Measurements from ENCODE around the gene CCL1.

CCL1 gene

GRCh38 chr17:34365340-34365739, 2.3 kb upstream of the CCL1 start:
- TF ChIP-seq, protein P1, sequence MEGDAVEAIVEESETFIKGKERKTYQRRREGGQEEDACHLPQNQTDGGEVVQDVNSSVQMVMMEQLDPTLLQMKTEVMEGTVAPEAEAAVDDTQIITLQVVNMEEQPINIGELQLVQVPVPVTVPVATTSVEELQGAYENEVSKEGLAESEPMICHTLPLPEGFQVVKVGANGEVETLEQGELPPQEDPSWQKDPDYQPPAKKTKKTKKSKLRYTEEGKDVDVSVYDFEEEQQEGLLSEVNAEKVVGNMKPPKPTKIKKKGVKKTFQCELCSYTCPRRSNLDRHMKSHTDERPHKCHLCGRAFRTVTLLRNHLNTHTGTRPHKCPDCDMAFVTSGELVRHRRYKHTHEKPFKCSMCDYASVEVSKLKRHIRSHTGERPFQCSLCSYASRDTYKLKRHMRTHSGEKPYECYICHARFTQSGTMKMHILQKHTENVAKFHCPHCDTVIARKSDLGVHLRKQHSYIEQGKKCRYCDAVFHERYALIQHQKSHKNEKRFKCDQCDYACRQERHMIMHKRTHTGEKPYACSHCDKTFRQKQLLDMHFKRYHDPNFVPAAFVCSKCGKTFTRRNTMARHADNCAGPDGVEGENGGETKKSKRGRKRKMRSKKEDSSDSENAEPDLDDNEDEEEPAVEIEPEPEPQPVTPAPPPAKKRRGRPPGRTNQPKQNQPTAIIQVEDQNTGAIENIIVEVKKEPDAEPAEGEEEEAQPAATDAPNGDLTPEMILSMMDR (IDR thresholded peaks at IDR 0.05; ENCODE audit: low read depth, low read length, missing control alignments) = no peak
- no peak for DNase-seq (ENCODE audit: extremely low read depth, low read depth)
- no peak overlapping the region for H3K4me3 ChIP-seq (replicated peaks; ENCODE audit: low read depth, low read length)

DNA sequence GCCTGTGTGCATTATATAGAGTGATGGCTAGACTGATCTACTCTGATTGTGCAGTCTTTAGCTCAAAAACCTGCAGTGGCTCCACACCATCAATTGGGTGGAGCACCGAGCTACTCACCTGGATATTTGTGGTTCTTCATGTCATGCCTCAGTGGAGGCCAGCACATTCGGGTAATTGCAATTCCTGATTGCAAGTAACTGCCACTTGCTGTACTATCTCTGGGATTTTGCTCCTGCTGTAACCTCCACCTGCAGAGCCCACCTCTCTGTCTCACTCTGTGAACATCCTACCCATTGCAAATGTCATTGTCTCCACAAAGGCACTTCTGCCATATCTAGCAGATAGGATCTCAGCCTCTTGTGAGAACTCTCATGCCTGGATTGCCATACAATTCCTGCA, 1.7 kb upstream of the CCL1 start:
- no peak overlapping the region for H3K4me3 ChIP-seq (replicated peaks; ENCODE audit: low read depth, low read length)
- TF ChIP-seq, protein P1 (IDR thresholded peaks at IDR 0.05; ENCODE audit: low read depth, low read length, missing control alignments) = no peak
- DNase-seq (ENCODE audit: extremely low read depth, low read depth) = no peak

- TF ChIP-seq, protein P1 (IDR thresholded peaks at IDR 0.05; ENCODE audit: low read depth, low read length, missing control alignments) = peak; percentile 100
- H3K4me3 ChIP-seq (replicated peaks; ENCODE audit: low read depth, low read length) = no peak overlapping the region
- peak; percentile 88 for DNase-seq (ENCODE audit: extremely low read depth, low read depth)
These were observed 1.5 kb downstream of the CCL1 start for GRCh38 chr17:34361478-34362061.

DNA sequence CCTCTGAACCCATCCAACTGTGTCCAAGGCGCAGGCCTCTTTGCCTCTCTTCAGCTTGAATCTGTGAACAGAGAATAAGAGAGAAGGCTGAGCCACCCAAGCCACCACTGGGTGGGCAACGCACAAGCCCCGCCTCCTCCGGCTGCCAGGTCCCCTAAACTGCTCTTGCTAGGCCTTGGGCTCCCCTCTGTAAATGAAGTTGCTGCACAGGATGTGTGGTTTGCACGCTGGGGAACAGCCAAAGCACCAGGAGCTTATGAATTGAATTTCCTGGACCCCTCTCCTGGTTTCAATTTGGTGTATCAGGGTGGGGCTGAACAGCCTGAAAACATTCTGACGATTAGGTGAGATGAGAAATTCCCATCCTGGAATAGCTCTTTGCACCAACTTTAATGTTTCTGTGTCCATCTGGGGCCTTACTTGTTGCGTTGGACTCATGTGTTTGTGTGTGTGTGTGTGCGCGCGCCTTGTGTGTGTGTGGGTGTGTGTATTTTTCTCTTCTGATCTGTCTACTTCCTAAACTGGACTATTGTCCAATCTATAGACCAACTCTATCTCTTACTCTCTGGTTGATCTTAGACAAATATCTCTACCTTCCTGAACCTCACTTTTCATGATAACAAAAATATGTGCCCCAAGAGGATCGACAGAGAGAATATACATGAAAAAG, 2.3 kb downstream of the CCL1 start:
- no peak for DNase-seq (ENCODE audit: extremely low read depth, low read depth)
- H3K4me3 ChIP-seq (replicated peaks; ENCODE audit: low read depth, low read length) = no peak overlapping the region
- TF ChIP-seq, protein P1 (IDR thresholded peaks at IDR 0.05; ENCODE audit: low read depth, low read length, missing control alignments) = no peak

GRCh38 chr17:34358631-34359030, 4.4 kb downstream of the CCL1 start:
- TF ChIP-seq, protein P1 (IDR thresholded peaks at IDR 0.05; ENCODE audit: low read depth, low read length, missing control alignments) = no peak
- no peak for DNase-seq (ENCODE audit: extremely low read depth, low read depth)
- no peak overlapping the region for H3K4me3 ChIP-seq (replicated peaks; ENCODE audit: low read depth, low read length)

GRCh38 chr17:34357398-34357797, 5.6 kb downstream of the CCL1 start:
- TF ChIP-seq, protein P1 (IDR thresholded peaks at IDR 0.05; ENCODE audit: low read depth, low read length, missing control alignments) = no peak
- H3K4me3 ChIP-seq (replicated peaks; ENCODE audit: low read depth, low read length) = no peak overlapping the region
- no peak for DNase-seq (ENCODE audit: extremely low read depth, low read depth)

Measured in HFF-Myc (cell line).